ENCODE results near the gene KCNK16. TPM values are rescaled to one million over a fixed set of nuclear protein-coding genes. Genes with fewer than 3 reads are reported as not detected.

Gene KCNK16
- total and polyA plus RNA-seq, 4 donors = not detected

DNA sequence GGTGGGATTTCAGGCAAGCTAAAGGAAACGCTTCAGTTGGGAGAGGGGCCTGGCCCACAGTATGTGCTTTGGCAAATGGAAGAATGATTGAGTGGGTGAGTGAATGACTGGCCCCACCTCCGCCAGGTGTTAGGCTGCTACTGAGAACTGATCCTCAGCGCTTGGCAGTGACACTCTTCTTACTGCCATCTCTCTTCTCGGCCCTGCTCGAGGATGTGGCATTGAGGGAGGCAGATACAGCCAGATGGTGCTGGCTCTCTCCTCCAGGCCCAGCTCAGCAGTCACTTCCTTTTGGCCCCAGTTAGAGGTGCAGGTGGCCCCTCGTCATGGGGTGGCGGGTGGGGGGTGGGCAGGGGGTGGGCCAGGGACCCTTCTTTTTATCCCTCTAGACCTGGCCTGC lies 54.3 kb downstream of the KCNK16 start:
- intact Hi-C loops (cut with DNase I) = no loop called here
- H3K9me3 ChIP-seq (ENCODE audit: control insufficient read depth, low read length) = no peaks in the 10 kb centered on the region
- 76 to 82% methylated on average over 7 of the region's 7 CpGs for WGBS, 2 donors
- no peaks in the 10 kb centered on the region for H3K4me1 ChIP-seq (ENCODE audit: control insufficient read depth in 1 of 2, insufficient read depth in 2 of 2, low read length in 2 of 2)
- H3K4me3 ChIP-seq (ENCODE audit: low read length in 2 of 2) = no peak overlapping the region
- DNase-seq (no peak), ATAC-seq (ENCODE audit: low FRiP score) (no peak)
- no peak overlapping the region for H3K27ac ChIP-seq (ENCODE audit: low read depth in 1 of 2, low read length in 2 of 2)
- H3K36me3 ChIP-seq (ENCODE audit: control insufficient read depth in 1 of 2, insufficient read depth in 2 of 2, low read length in 1 of 2) = no peaks in the 10 kb centered on the region
- H3K27me3 ChIP-seq (ENCODE audit: control insufficient read depth in 1 of 2, insufficient read depth in 2 of 2, low read length in 1 of 2) = no peaks in the 10 kb centered on the region

DNA sequence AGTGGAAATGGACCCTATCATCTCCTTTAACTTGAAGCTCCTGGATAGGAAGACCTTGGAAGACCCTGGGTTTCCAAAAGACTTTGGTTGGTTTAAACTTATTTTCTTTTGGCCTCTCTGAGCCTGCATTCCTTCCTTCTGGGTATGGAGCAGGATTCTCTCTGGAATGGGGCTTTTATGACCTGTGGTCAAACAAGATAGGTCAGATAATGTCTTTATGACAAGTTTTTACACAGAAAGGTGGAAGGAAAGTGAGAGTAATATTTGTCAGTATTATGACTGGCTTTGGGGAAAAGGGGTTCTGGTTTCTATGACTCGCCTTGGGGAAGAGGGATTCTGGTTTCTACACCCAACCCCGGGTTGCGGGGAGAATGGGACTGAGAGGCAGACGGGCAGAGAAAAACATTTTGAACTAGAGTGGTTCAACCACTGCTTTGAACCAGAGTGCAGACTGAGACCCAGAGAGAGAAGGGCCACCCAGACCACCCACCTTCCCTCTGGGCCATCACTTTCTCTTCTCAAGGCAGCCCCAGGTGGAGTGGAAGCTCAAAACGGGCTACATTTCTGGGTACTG lies 55.6 kb downstream of the KCNK16 start:
- Histone ChIP-seq H3K4me3 (ENCODE audit: low read length in 2 of 2) (no peak overlapping the region), H3K4me1 (ENCODE audit: control insufficient read depth in 1 of 2, insufficient read depth in 2 of 2, low read length in 2 of 2) (no peaks in the 10 kb centered on the region), H3K36me3 (ENCODE audit: control insufficient read depth in 1 of 2, insufficient read depth in 2 of 2, low read length in 1 of 2) (no peaks in the 10 kb centered on the region), H3K9me3 (ENCODE audit: control insufficient read depth, low read length) (no peaks in the 10 kb centered on the region), H3K27ac (ENCODE audit: low read depth in 1 of 2, low read length in 2 of 2) (no peak overlapping the region), H3K27me3 (ENCODE audit: control insufficient read depth in 1 of 2, insufficient read depth in 2 of 2, low read length in 1 of 2) (no peaks in the 10 kb centered on the region)
- ATAC-seq (ENCODE audit: low FRiP score) (no peak), DNase-seq (no peak)
- intact Hi-C loops (cut with DNase I) = no loop called here
- 88 to 90% methylated on average over 5 of the region's 5 CpGs for WGBS, 2 donors

DNA sequence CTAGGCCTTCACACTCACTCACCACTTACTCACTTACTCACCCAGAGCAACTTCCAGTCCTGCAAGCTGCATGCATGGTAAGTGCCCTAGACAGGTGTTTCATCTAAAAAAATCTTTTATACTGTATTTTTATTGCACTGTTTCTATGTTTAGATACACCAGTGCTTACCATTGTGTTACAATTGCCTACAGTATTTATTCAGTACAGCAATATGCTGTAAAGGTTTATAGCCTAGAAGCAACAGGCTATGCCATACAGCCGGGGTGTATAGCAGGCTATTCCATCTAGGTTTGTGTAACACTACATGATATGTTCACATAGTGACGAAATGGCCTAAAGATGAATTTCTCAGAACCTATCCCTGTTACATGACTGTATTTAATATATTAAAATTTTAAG lies 56.1 kb downstream of the KCNK16 start:
- 91 to 94% methylated on average over 2 of the region's 2 CpGs for WGBS, 2 donors
- Histone ChIP-seq H3K27ac (ENCODE audit: low read depth in 1 of 2, low read length in 2 of 2) (no peak overlapping the region), H3K9me3 (ENCODE audit: control insufficient read depth, low read length) (no peaks in the 10 kb centered on the region), H3K36me3 (ENCODE audit: control insufficient read depth in 1 of 2, insufficient read depth in 2 of 2, low read length in 1 of 2) (no peaks in the 10 kb centered on the region), H3K27me3 (ENCODE audit: control insufficient read depth in 1 of 2, insufficient read depth in 2 of 2, low read length in 1 of 2) (no peaks in the 10 kb centered on the region), H3K4me3 (ENCODE audit: low read length in 2 of 2) (no peak overlapping the region), H3K4me1 (ENCODE audit: control insufficient read depth in 1 of 2, insufficient read depth in 2 of 2, low read length in 2 of 2) (no peaks in the 10 kb centered on the region)
- ATAC-seq (ENCODE audit: low FRiP score) (no peak), DNase-seq (no peak)
- intact Hi-C loops (cut with DNase I) = no loop called here

Other genes with a start within 250 kb of the KCNK16 start
- 10 to 100 TPM; 11.2 to 16.6 TPM for gene SAYSD1, start 207.5 kb downstream of the KCNK16 start, total RNA-seq
- gene SAYSD1, start 207.5 kb downstream of the KCNK16 start, polyA plus RNA-seq = 1 to 10 TPM; 7.8 to 9.0 TPM
- gene KCNK5, start 93.2 kb downstream of the KCNK16 start, total RNA-seq = 1 to 10 TPM; 1.2 to 5.2 TPM
- gene KCNK5, start 93.2 kb downstream of the KCNK16 start, polyA plus RNA-seq = 1 to 10 TPM in 1 of 2 donors, not detected in 1; 3.9 TPM
- gene KCNK17, start 8.3 kb downstream of the KCNK16 start, total RNA-seq = 10 to 100 TPM in 1 of 2 donors, 1 to 10 TPM in 1; 1.6 to 10.4 TPM
- 10 to 100 TPM in 1 of 2 donors, 1 to 10 TPM in 1; 3.0 to 12.8 TPM for gene KCNK17, start 8.3 kb downstream of the KCNK16 start, polyA plus RNA-seq

All from aorta (tissue), 5 donors.